Neural cell (in vitro differentiated cells): ENCODE results near the gene UNC5C. TPM values are rescaled to one million over a fixed set of nuclear protein-coding genes. Genes with fewer than 3 reads are reported as not detected.
A peak's percentile ranks its signal among the peaks of the same experiment; 100 is the strongest.

Source experiments
- H2AFZ ChIP-seq: fragments of 200-600, 300-800 bp; sonication (generic), shearing (Covaris generic); 2 replicates; pipeline ENCODE4 v1.6.0; 2014; ENCODE audit warnings: low read depth, mild to moderate bottlenecking, antibody characterized with exemption, low read length, moderate library complexity
- H3F3A ChIP-seq: fragments of 200-600 bp; shearing (Covaris generic); 2 replicates; pipeline ENCODE4 v1.6.1; 2016; ENCODE audit warnings: mild to moderate bottlenecking, moderate library complexity, mixed read lengths, antibody characterized with exemption, low read length; ENCODE audit not compliant: insufficient read depth, poor library complexity, severe bottlenecking
- H3K27ac ChIP-seq: fragments of 200-600, 300-800 bp; sonication (generic), shearing (Covaris generic); 2 replicates; pipeline ENCODE4 v1.5.1; 2014; ENCODE audit warnings: mild to moderate bottlenecking, low read length, moderate library complexity
- H3K27me3 ChIP-seq: fragments of 300-800, 200-600 bp; sonication (generic), shearing (Covaris generic); 2 replicates; pipeline ENCODE4 v1.6.0; 2014; ENCODE audit warnings: mild to moderate bottlenecking, low read depth, low read length, moderate library complexity; ENCODE audit not compliant: insufficient read depth
- H3K36me3 ChIP-seq: fragments of 300-800, 200-600 bp; sonication (generic), shearing (Covaris generic); 2 replicates; pipeline ENCODE4 v1.5.1; 2014; ENCODE audit warnings: mild to moderate bottlenecking, antibody characterized with exemption, low read length, moderate library complexity; ENCODE audit not compliant: insufficient read depth
- H3K4me2 ChIP-seq: fragments of 300-800, 200-600 bp; sonication (generic), shearing (Covaris generic); 2 replicates; pipeline ENCODE4 v1.6.0; 2014; ENCODE audit warnings: mild to moderate bottlenecking, low read length
- H3K4me3 ChIP-seq: fragments of 300-800, 200-600 bp; sonication (generic), shearing (Covaris generic); 2 replicates; pipeline ENCODE4 v1.5.1; 2014; ENCODE audit warnings: mild to moderate bottlenecking, low read length, moderate library complexity
- H3K79me2 ChIP-seq: fragments of 200-600 bp; shearing (Covaris generic); replicated peaks from 2 replicates; pipeline ENCODE4 v1.6.0; 2014; ENCODE audit warnings: mild to moderate bottlenecking, low read length, moderate library complexity; ENCODE audit not compliant: insufficient read depth
- H3K9ac ChIP-seq: fragments of 300-800, 200-600 bp; sonication (generic), shearing (Covaris generic); 2 replicates; pipeline ENCODE4 v1.6.1; 2016; ENCODE audit warnings: mild to moderate bottlenecking, low read length, mixed read lengths
- H3K9me2 ChIP-seq: fragments of 200-600 bp; shearing (Covaris generic); 2 replicates; pipeline ENCODE4 v1.6.1; 2016; ENCODE audit warnings: mild to moderate bottlenecking, low read length, mixed read lengths; ENCODE audit not compliant: insufficient read depth
- H3K9me3 ChIP-seq: fragments of 200-600, 300-800 bp; sonication (generic), shearing (Covaris generic); 2 replicates; pipeline ENCODE4 v1.6.1; 2016; ENCODE audit warnings: mild to moderate bottlenecking, mixed run types, low read length, moderate library complexity, mixed read lengths
- H4K20me1 ChIP-seq: fragments of 200-600 bp; shearing (Covaris generic); 2 replicates; pipeline ENCODE4 v1.6.1; 2016; ENCODE audit warnings: mild to moderate bottlenecking, mixed run types; ENCODE audit not compliant: insufficient read depth
- CTCF ChIP-seq: fragments of 450-650 bp; IDR thresholded peaks from 2 replicates; pipeline ENCODE4 v1.5.1; 2014; ENCODE audit warnings: antibody characterized with exemption, mild to moderate bottlenecking, moderate library complexity; ENCODE audit not compliant: poor library complexity, severe bottlenecking
- EP300 ChIP-seq: fragments of 450-650 bp; conservative IDR thresholded peaks from 2 replicates; pipeline ENCODE4 v1.6.1; 2014; ENCODE audit warnings: antibody characterized with exemption, mild to moderate bottlenecking, moderate library complexity; ENCODE audit not compliant: poor library complexity, severe bottlenecking
- EZH2 ChIP-seq: fragments of 200-600, 300-800 bp; shearing (Covaris generic), sonication (generic); IDR thresholded peaks from 2 replicates; pipeline ENCODE4 v1.6.1; 2014; ENCODE audit warnings: antibody characterized with exemption, low read length, borderline replicate concordance, mild to moderate bottlenecking; ENCODE audit not compliant: insufficient read depth, poor library complexity, severe bottlenecking
- POLR2AphosphoS5 ChIP-seq: IDR thresholded peaks from 2 replicates; pipeline ENCODE4 v1.6.1; 2012
- RAD21 ChIP-seq: fragments of 450-650 bp; conservative IDR thresholded peaks from 2 replicates; pipeline ENCODE4 v1.6.1; 2014; ENCODE audit warnings: antibody characterized with exemption, mild to moderate bottlenecking, moderate library complexity
- REST ChIP-seq: IDR thresholded peaks from 2 replicates; pipeline ENCODE4 v1.6.1; 2012; ENCODE audit warnings: borderline replicate concordance
- TAF1 ChIP-seq: IDR thresholded peaks from 2 replicates; pipeline ENCODE4 v1.6.1; 2012; ENCODE audit warnings: low read depth
- polyA plus RNA-seq: library from polyadenylated mRNA; depleted of rRNA; stranded (reverse); fragments of >200 nt; gene quantifications from 2 replicates; pipeline ENCODE4 v1.2.3, GENCODE V29; 2014

The UNC5C gene
- polyA plus RNA-seq, 1 donor from 2014 or later: 0.56 TPM

DNA sequence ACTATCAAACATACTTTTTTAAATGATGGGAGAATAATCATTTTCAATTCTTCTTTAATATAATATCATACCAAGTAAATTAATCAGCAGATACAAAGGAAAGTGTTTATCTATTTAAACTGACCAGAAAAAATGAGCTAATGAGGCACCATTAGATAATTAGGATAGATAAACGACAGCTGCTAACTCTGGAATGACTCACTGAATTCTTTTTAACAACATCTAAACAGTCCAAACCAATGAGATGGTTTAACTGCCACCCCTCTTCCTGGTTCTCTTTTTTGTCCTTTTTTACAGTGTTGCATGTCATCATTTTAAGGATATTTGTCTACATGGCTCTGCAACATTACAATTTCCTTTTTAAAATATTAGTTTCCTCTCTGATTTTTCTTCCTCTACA is 41.6 kb downstream of the UNC5C start:
- Histone ChIP-seq H3K36me3 (no peaks in the 10 kb centered on the region), H3K4me2 (no peak overlapping the region)

GRCh38 chr4:95506264-95506663 is 42.5 kb downstream of the UNC5C start:
- Histone ChIP-seq H3K9me3 (no peaks in the 10 kb centered on the region), H3K4me3 (no peak overlapping the region), H3K27me3 (peaks cover 57% of the 10 kb centered on the region), H3K4me2 (no peak overlapping the region), H3K9ac (no peak overlapping the region), H4K20me1 (no peaks in the 10 kb centered on the region), H3K9me2 (no peaks in the 10 kb centered on the region), H3K27ac (no peak overlapping the region), H3K36me3 (no peaks in the 10 kb centered on the region), H3K79me2 (no peaks in the 10 kb centered on the region), H3F3A (no peaks in the 10 kb centered on the region), H2AFZ (no peak overlapping the region)
- no peak for TF ChIP-seq TAF1
- TF ChIP-seq POLR2AphosphoS5: peak; percentile 29

More for the DNA sequence above, 41.6 kb downstream of the UNC5C start:
- TF ChIP-seq EP300: no peak
- no peak overlapping the region for H2AFZ ChIP-seq
- H3K27me3 ChIP-seq: peaks cover 50% of the 10 kb centered on the region
- no peak overlapping the region for H3K4me3 ChIP-seq
- H4K20me1 ChIP-seq: no peaks in the 10 kb centered on the region
- no peak overlapping the region for H3K27ac ChIP-seq
- H3K79me2 ChIP-seq: no peaks in the 10 kb centered on the region
- no peaks in the 10 kb centered on the region for H3K9me2 ChIP-seq
- no peaks in the 10 kb centered on the region for H3F3A ChIP-seq
- no peaks in the 10 kb centered on the region for H3K9me3 ChIP-seq
- no peak overlapping the region for H3K9ac ChIP-seq

DNA sequence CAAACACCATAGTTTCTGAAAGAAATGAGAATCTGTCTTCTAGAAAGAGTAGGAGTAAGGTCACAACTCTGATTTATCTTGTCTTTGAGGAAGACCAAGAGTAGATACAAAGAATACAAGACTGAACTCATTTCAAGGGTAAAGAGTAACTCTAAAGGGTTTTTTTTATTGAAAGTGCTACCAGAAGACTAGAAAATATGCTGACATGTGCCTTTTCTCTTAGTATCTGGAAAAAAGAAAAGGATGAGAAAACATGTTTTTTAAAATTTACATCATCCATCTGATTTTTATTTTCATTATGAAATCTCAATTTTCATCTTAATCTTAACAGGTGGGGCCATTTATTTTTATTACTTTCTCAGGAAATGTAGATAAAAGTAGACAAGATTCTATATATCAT is 43.0 kb downstream of the UNC5C start:
- Histone ChIP-seq H3K4me2 (no peak overlapping the region), H3K9me3 (no peaks in the 10 kb centered on the region), H3K79me2 (no peaks in the 10 kb centered on the region), H3F3A (no peaks in the 10 kb centered on the region), H3K9ac (no peak overlapping the region), H3K9me2 (no peaks in the 10 kb centered on the region), H3K27ac (no peak overlapping the region), H3K36me3 (no peaks in the 10 kb centered on the region), H3K27me3 (peaks cover 61% of the 10 kb centered on the region), H2AFZ (no peak overlapping the region), H3K4me3 (no peak overlapping the region), H4K20me1 (no peaks in the 10 kb centered on the region)
- TF ChIP-seq POLR2AphosphoS5: no peak
- no peak for TF ChIP-seq REST
- no peak for TF ChIP-seq RAD21
- no peak for TF ChIP-seq CTCF
- TF ChIP-seq TAF1: no peak
- TF ChIP-seq EZH2: no peak
- TF ChIP-seq EP300: no peak
